GM23338 (cell line): ENCODE results near the gene SEPTIN11. TPM values are rescaled to one million over a fixed set of nuclear protein-coding genes. Genes with fewer than 3 reads are reported as not detected.

ENCODE experiments used
- CREB1 ChIP-seq: fragments of 250-450 bp; sonication (Bioruptor Pico); IDR thresholded peaks from 2 replicates; pipeline ENCODE4 v1.5.0; 2020; ENCODE audit warnings: low read depth, mild to moderate bottlenecking, moderate library complexity
- ETS1 ChIP-seq: IDR thresholded peaks from 2 replicates; pipeline ENCODE4 v1.6.1; 2016; ENCODE audit warnings: antibody characterized with exemption
- EZH2 ChIP-seq: fragments of 200-600 bp; sonication (generic); IDR thresholded peaks from one replicate; pipeline ENCODE4 v1.8.0; 2017; ENCODE audit warnings: antibody characterized with exemption, mild to moderate bottlenecking, low read depth; ENCODE audit not compliant: unreplicated experiment
- EZH2phosphoT487 ChIP-seq: fragments of 200-600 bp; sonication (generic); IDR thresholded peaks from one replicate; pipeline ENCODE4 v1.8.1; 2018; ENCODE audit warnings: antibody characterized with exemption; ENCODE audit not compliant: unreplicated experiment
- NANOG ChIP-seq: IDR thresholded peaks from 2 replicates; pipeline ENCODE4 v1.6.1; 2016; ENCODE audit warnings: antibody characterized with exemption, borderline replicate concordance
- POLR2AphosphoS5 ChIP-seq: IDR thresholded peaks from 2 replicates; pipeline ENCODE4 v1.6.1; 2016; ENCODE audit warnings: antibody characterized with exemption, low read depth
- REST ChIP-seq: IDR thresholded peaks from one replicate; pipeline ENCODE4 v1.6.1; 2018; ENCODE audit warnings: antibody characterized with exemption; ENCODE audit not compliant: unreplicated experiment
- ZNF331 ChIP-seq: fragments of 250-450 bp; sonication (Bioruptor Pico); IDR thresholded peaks from 2 replicates; pipeline ENCODE4 v1.5.0; 2020; ENCODE audit warnings: low read depth, mild to moderate bottlenecking, moderate library complexity
- ZNF462 ChIP-seq: fragments of 250-450 bp; sonication (Bioruptor Pico); IDR thresholded peaks from 2 replicates; pipeline ENCODE4 v1.5.0; 2020; ENCODE audit warnings: mild to moderate bottlenecking, moderate library complexity
- polyA plus RNA-seq: library from polyadenylated mRNA; unstranded; fragments of >200 nt; fragmentation: Nextera tagmentation; extraction: Ambion mirVana; gene quantifications from 2 replicates; pipeline ENCODE4 v1.2.1, GENCODE V29; 2016
- total RNA-seq: library from RNA; depleted of rRNA; stranded (reverse); fragments of >200 nt; shearing (Covaris generic); gene quantifications from 2 replicates; pipeline ENCODE4 v1.2.3, GENCODE V29; 2014; rRNA removed

The SEPTIN11 gene
- total and polyA plus RNA-seq, 2 experiments from 2014 or later = 80.0 to 81.6 TPM

GRCh38 chr4:76998251-76998901 is 48.8 kb downstream of the SEPTIN11 start (continued):
- TF ChIP-seq ZNF462 (CRISPR knock-in tag) = no peak
- TF ChIP-seq REST = no peak
- TF ChIP-seq POLR2AphosphoS5 = no peak
- TF ChIP-seq NANOG = no peak
- TF ChIP-seq EZH2phosphoT487 = no peak
- no peak for TF ChIP-seq CREB1 (CRISPR knock-in tag)
- no peak for TF ChIP-seq EZH2
- TF ChIP-seq ETS1 = no peak
- no peak for TF ChIP-seq ZNF331 (CRISPR knock-in tag)

Other genes starting within 250 kb of the SEPTIN11 start
- gene SOWAHB, start 51.6 kb upstream of the SEPTIN11 start, total RNA-seq = 1.1 and 2.8 TPM in 2 replicates
- 0.08 and 0.19 TPM in 2 replicates for gene SOWAHB, start 51.6 kb upstream of the SEPTIN11 start, polyA plus RNA-seq
- 207 and 225 TPM in 2 replicates for gene CCNI, start 126.2 kb downstream of the SEPTIN11 start, total RNA-seq
- 233 and 248 TPM in 2 replicates for gene CCNI, start 126.2 kb downstream of the SEPTIN11 start, polyA plus RNA-seq
- 14.2 and 16.5 TPM in 2 replicates for gene CCNG2, start 207.5 kb downstream of the SEPTIN11 start, total RNA-seq
- 5.4 and 7.1 TPM in 2 replicates for gene CCNG2, start 207.5 kb downstream of the SEPTIN11 start, polyA plus RNA-seq